ENCODE data around the gene EMSY.

DNA sequence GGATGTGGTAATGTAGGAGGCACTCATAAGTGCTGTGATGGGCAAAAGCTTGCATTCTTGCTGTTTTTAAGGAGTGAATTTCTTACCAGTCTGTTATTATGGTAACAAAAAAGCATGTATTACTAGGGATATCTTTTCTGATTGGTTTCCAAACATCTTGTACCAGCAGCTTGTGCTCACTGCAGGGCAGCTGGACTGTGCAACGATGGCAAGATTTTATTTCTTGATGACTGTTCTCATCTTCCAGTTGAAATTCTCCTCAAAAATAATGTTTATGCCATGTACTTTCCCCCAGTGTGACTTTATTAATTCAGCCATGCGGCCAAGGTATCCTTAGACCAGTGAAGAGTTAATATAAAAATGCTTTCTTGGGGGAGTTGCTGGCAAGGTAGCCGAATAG lies 35.4 kb downstream of the EMSY start:
- no peak for TF ChIP-seq POLR2A (IDR thresholded peaks at IDR 0.05)
- TF ChIP-seq, protein P1, sequence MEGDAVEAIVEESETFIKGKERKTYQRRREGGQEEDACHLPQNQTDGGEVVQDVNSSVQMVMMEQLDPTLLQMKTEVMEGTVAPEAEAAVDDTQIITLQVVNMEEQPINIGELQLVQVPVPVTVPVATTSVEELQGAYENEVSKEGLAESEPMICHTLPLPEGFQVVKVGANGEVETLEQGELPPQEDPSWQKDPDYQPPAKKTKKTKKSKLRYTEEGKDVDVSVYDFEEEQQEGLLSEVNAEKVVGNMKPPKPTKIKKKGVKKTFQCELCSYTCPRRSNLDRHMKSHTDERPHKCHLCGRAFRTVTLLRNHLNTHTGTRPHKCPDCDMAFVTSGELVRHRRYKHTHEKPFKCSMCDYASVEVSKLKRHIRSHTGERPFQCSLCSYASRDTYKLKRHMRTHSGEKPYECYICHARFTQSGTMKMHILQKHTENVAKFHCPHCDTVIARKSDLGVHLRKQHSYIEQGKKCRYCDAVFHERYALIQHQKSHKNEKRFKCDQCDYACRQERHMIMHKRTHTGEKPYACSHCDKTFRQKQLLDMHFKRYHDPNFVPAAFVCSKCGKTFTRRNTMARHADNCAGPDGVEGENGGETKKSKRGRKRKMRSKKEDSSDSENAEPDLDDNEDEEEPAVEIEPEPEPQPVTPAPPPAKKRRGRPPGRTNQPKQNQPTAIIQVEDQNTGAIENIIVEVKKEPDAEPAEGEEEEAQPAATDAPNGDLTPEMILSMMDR (IDR thresholded peaks at IDR 0.05), result no peak
- TF ChIP-seq POLR2AphosphoS5 (IDR thresholded peaks at IDR 0.05), result no peak
